ENCODE data around the gene UGT3A2.

DNA sequence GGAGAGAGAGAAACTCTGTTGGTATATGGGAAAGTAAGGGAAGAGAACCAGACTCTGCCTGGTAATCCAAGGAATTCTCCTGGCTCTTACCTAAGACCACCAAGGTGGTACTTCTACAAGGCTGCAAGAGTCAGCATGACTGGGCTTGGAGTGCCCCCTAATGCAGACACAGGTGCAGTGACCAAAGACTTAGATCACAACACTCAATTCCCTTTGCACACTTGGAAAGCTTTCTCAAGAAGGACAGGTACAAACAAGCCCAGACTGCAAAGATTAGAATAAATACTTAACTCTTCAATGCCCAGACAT is 25.2 kb downstream of the UGT3A2 start:
- TF ChIP-seq, protein P1, sequence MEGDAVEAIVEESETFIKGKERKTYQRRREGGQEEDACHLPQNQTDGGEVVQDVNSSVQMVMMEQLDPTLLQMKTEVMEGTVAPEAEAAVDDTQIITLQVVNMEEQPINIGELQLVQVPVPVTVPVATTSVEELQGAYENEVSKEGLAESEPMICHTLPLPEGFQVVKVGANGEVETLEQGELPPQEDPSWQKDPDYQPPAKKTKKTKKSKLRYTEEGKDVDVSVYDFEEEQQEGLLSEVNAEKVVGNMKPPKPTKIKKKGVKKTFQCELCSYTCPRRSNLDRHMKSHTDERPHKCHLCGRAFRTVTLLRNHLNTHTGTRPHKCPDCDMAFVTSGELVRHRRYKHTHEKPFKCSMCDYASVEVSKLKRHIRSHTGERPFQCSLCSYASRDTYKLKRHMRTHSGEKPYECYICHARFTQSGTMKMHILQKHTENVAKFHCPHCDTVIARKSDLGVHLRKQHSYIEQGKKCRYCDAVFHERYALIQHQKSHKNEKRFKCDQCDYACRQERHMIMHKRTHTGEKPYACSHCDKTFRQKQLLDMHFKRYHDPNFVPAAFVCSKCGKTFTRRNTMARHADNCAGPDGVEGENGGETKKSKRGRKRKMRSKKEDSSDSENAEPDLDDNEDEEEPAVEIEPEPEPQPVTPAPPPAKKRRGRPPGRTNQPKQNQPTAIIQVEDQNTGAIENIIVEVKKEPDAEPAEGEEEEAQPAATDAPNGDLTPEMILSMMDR (conservative IDR thresholded peaks at IDR 0.05; ENCODE audit: low read length) = peak; percentile 70
- TF ChIP-seq EZH2phosphoT487 (IDR thresholded peaks at IDR 0.05; ENCODE audit: borderline replicate concordance) = no peak

Measured in Loucy (cell line).